Measurements from ENCODE around the gene TSPAN2. TPM values are rescaled to one million over a fixed set of nuclear protein-coding genes. Genes with fewer than 3 reads are reported as not detected.
A peak's percentile ranks its signal among the peaks of the same experiment; 100 is the strongest.

Gene TSPAN2
- polyA plus RNA-seq, 1 of the 3 experiments (the other 2 are of a cell fraction): 0.23 TPM

DNA sequence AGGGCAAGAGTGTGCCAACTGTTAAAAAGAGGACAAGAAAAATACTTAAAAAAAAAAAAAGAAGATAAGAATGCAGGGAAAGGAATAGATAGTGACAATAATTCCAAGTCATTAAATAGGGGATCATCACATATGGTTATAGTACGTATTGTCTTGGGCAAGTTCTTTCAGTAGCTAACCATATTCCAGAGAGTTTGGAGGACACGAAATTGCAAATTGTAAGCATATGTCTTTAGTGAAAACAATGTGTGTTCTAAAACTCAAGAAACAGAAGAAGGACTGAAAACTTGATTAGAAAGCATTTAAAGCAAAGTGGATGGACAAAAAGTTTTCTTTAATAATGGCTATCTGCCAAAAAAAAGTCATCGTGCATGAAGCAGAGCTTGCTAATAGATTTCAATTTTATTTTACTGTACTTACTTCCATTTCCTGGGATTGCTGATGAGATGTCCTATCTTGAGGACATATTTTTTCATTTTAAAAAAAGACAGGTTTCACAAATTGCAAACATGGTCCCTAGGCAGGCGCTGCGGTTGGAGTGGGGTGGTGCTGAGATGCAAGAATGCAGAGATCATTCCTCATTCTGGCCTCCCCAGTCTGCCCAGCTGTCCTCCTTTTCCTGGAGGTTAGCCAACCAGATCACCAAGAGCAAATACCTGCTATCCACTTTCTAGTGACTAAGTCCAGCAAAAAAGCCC lies 11.9 kb downstream of the TSPAN2 start:
- Histone ChIP-seq H3K4me1 (ENCODE audit: control insufficient read depth in 1 of 2, insufficient read depth in 2 of 2, low read depth in 1 of 2, low read length in 1 of 2) (peaks cover 0 to 6% of the 10 kb centered on the region in 2 experiments; a peak in 2 of 4 replicates), H3K27ac (ENCODE audit: low read depth in 2 of 2, low read length in 1 of 2) (no peak overlapping the region), H3K79me2 (ENCODE audit: insufficient read depth) (no peaks in the 10 kb centered on the region), H4K20me1 (ENCODE audit: insufficient read depth) (no peaks in the 10 kb centered on the region), H2AFZ (ENCODE audit: low read depth) (no peak overlapping the region), H3K4me3 (ENCODE audit: low read depth in 2 of 2, low read length in 1 of 2) (no peak overlapping the region), H3K9me2 (no peaks in the 10 kb centered on the region), H3K36me3 (replicated peaks in 1 of 2; ENCODE audit: control insufficient read depth in 1 of 2, insufficient read depth in 2 of 2, low read length in 1 of 2) (no peaks in the 10 kb centered on the region), H3K4me2 (no peak overlapping the region), H3K9ac (no peak overlapping the region), H3K9me3 (no peaks in the 10 kb centered on the region), H3K27me3 (ENCODE audit: insufficient read depth) (no peaks in the 10 kb centered on the region; the same call in 1 of the 2 replicates), H3F3A (replicated peaks; ENCODE audit: insufficient read depth) (no peaks in the 10 kb centered on the region)
- TF ChIP-seq RCOR1 (IDR thresholded peaks at IDR 0.05; ENCODE audit: low read length): no peak
- no peak for TF ChIP-seq RXRA (IDR thresholded peaks at IDR 0.05; ENCODE audit: borderline replicate concordance, low read depth)
- no peak for TF ChIP-seq FOXJ3 (CRISPR knock-in tag; IDR thresholded peaks at IDR 0.05)
- peak; percentile 6; the same call in 1 of the 2 replicates for TF ChIP-seq NFIC (IDR thresholded peaks at IDR 0.05; ENCODE audit: borderline replicate concordance)
- DNase-seq: no peak
- 42% methylated on average over 5 of the region's 5 CpGs for WGBS (ENCODE audit: low lambda C conversion rate)
- CTCF ChIA-PET: interaction anchor here (0.7 to 1.4 kb wide), 3 partner anchors 20 to 888 kb away, joined by 3 to 5 read pairs (median 4); no protein-coding TSS in a partner anchor
- POLR2A ChIA-PET: interaction anchor here (1.3 kb wide), 1 partner anchor 12 kb away, joined by 5 read pairs; no protein-coding TSS in a partner anchor

DNA sequence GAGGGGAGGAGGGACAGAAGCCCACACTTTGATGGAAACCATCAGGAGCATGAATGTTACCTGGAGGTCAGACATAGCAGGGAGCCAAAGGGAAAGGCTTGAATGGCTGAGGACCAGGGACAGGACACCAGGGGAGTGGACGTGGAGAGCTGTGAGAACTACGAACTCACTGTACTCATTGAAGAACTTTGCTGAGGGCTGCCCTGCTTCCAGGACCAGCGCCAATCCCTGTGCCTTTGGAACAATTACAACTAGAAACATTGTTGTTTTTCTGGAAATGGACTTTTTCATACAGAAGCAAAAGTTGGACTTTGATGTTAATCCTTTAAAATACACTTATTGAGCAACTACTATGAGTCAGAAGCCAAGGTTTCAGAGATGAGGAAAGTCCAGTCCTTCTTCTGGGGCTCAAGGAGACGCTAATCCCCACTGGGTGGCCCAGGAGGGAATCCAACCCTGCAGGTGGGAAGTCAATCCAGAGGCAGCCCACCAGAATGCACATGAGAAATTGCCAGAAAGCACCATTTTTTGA lies 12.9 kb downstream of the TSPAN2 start:
- Histone ChIP-seq H3K36me3 (replicated peaks in 1 of 2; ENCODE audit: control insufficient read depth in 1 of 2, insufficient read depth in 2 of 2, low read length in 1 of 2) (no peaks in the 10 kb centered on the region), H4K20me1 (ENCODE audit: insufficient read depth) (no peaks in the 10 kb centered on the region), H3K4me1 (ENCODE audit: control insufficient read depth in 1 of 2, insufficient read depth in 2 of 2, low read depth in 1 of 2, low read length in 1 of 2) (peaks cover 0 to 6% of the 10 kb centered on the region in 2 experiments; a peak in 2 of 4 replicates), H3K9me3 (no peaks in the 10 kb centered on the region), H3K79me2 (ENCODE audit: insufficient read depth) (no peaks in the 10 kb centered on the region), H2AFZ (ENCODE audit: low read depth) (no peak overlapping the region), H3K27ac (ENCODE audit: low read depth in 2 of 2, low read length in 1 of 2) (no peak overlapping the region), H3K9me2 (no peaks in the 10 kb centered on the region), H3K9ac (no peak overlapping the region), H3K27me3 (ENCODE audit: insufficient read depth) (no peaks in the 10 kb centered on the region; the same call in 1 of the 2 replicates), H3K4me2 (no peak overlapping the region), H3F3A (replicated peaks; ENCODE audit: insufficient read depth) (no peaks in the 10 kb centered on the region), H3K4me3 (ENCODE audit: low read depth in 2 of 2, low read length in 1 of 2) (no peak overlapping the region)
- ChIA-PET POLR2A (no interaction called here), CTCF (no interaction called here)
- whole genome bisulfite sequencing (ENCODE audit: low lambda C conversion rate): 80% methylated on average over 4 of the region's 4 CpGs
- no peak for TF ChIP-seq TAF1 (IDR thresholded peaks at IDR 0.05; ENCODE audit: borderline replicate concordance, low read depth, low read length)
- TF ChIP-seq TEAD4 (IDR thresholded peaks at IDR 0.05; ENCODE audit: borderline replicate concordance, insufficient read depth): no peak
- TF ChIP-seq RCOR1 (IDR thresholded peaks at IDR 0.05; ENCODE audit: low read length): no peak
- no peak for TF ChIP-seq USF1 (IDR thresholded peaks at IDR 0.05; ENCODE audit: borderline replicate concordance, low read depth)
- TF ChIP-seq JUND (IDR thresholded peaks at IDR 0.05): no peak
- TF ChIP-seq EZH2phosphoT487 (IDR thresholded peaks at IDR 0.05; ENCODE audit: borderline replicate concordance, low read depth): no peak
- no peak for TF ChIP-seq MEF2A (IDR thresholded peaks at IDR 0.05; ENCODE audit: borderline replicate concordance, low read depth)
- TF ChIP-seq YY1 (IDR thresholded peaks at IDR 0.05; ENCODE audit: low read depth): no peak
- TF ChIP-seq USF2 (IDR thresholded peaks at IDR 0.05; ENCODE audit: borderline replicate concordance, low read depth, low read length): no peak
- no peak for TF ChIP-seq IRF3 (IDR thresholded peaks at IDR 0.05; ENCODE audit: low read depth, low read length)
- TF ChIP-seq SMC3 (IDR thresholded peaks at IDR 0.05; ENCODE audit: low read depth, low read length): no peak
- no peak for TF ChIP-seq TCF12 (IDR thresholded peaks at IDR 0.05)
- TF ChIP-seq RFX5 (IDR thresholded peaks at IDR 0.05; ENCODE audit: low read length): no peak
- TF ChIP-seq GATA2 (CRISPR knock-in tag; IDR thresholded peaks at IDR 0.05): no peak
- TF ChIP-seq NFIC (IDR thresholded peaks at IDR 0.05; ENCODE audit: borderline replicate concordance): no peak
- no peak for DNase-seq
